ENCODE results near the gene GIPR.

Gene GIPR

DNA sequence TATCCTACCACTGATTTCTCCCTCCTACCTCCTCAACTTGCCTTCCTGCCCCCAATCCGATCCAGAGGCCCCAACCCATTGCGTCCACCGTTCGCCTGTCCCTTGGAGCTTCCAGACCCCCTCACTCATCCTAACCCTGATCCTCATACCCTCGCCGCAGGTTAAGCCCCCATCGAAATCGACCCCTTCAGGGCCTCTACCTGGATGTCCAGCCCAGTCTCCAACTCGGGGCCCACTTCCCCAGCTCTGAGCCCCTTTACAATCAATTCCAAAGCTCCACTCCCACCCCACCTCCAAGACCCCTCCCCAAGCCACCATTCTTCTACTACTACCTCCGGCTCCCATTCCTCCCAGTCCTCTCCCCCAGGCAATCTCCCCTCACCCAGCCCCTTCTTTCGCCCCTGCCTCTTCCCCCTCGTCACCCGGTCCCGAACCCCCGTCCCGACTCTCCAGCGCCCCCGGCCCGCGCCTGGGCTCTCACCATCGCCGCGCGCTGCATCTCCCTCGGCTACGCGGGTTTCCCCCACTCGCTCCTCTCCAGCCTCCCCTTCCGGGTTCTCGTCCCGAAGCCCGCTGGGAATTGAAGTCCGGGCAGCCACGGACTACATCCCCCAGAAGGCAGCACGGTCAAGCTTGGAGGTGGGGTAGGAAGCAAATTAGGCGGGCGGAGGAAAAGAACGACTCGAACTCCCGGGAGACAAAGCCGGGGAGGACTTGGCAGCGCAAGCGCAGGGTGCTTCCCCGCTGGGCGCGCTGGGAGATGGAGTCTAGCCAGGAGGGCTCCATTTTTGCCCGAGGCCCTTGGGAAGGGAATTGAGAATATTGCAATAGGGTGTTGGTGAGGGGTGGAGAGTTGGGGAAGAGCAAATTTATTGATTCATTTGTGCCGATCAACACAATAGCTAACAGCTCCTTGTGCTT, 62.6 kb downstream of the GIPR start, which contains the start of gene FBXO46:
Gene FBXO46 (minus strand): TSS at position 529 of the 921 bp plus-strand sequence. CDS start 17,401 bp downstream, outside the sequence.
- peak; percentile 93 for DNase-seq (ENCODE audit: low read depth in 2 of 2)
